ENCODE measurements around the gene ADRM1.

Gene ADRM1

DNA sequence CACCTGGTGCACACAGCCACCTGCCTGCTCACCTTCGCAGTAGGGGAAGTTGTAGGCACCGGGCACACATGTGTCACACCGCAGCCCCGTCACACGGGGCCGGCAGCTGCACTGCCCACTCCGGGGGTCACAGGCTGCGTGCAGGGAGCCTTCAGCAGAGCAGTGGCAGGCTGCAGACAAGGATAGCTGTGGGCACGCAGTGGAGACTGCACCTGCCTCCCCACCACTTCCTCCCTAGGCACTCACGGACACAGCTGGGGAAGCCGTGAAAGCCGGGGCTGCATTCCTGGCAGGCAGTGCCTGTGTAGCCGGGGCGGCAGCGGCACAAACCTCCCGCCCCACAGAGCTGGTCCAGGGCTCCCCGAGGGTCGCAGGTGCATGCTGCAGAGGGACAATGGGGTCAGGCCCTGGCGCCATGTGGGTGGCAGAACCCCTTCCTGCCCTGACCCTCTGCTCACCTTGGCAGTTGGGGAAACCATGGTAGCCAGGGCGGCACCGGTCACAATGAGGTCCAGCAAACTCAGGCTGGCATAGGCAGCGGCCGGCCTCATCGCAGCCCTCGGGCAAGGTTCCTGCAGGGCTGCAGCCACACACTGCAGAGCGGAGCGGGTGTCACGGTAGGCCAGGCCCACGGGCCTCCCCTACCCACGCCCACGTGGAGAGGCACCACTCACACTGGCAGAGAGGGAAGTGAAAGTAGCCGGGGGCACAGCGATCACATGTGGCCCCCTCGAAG, 34.9 kb downstream of the ADRM1 start:
- no peak for DNase-seq (ENCODE audit: low read depth)
- no peak overlapping the region for H3K4me3 ChIP-seq (ENCODE audit: low read depth, low read length)
- TF ChIP-seq, protein P1, sequence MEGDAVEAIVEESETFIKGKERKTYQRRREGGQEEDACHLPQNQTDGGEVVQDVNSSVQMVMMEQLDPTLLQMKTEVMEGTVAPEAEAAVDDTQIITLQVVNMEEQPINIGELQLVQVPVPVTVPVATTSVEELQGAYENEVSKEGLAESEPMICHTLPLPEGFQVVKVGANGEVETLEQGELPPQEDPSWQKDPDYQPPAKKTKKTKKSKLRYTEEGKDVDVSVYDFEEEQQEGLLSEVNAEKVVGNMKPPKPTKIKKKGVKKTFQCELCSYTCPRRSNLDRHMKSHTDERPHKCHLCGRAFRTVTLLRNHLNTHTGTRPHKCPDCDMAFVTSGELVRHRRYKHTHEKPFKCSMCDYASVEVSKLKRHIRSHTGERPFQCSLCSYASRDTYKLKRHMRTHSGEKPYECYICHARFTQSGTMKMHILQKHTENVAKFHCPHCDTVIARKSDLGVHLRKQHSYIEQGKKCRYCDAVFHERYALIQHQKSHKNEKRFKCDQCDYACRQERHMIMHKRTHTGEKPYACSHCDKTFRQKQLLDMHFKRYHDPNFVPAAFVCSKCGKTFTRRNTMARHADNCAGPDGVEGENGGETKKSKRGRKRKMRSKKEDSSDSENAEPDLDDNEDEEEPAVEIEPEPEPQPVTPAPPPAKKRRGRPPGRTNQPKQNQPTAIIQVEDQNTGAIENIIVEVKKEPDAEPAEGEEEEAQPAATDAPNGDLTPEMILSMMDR (IDR thresholded peaks at IDR 0.05; ENCODE audit: low read depth, low read length, missing control alignments) = no peak

DNA sequence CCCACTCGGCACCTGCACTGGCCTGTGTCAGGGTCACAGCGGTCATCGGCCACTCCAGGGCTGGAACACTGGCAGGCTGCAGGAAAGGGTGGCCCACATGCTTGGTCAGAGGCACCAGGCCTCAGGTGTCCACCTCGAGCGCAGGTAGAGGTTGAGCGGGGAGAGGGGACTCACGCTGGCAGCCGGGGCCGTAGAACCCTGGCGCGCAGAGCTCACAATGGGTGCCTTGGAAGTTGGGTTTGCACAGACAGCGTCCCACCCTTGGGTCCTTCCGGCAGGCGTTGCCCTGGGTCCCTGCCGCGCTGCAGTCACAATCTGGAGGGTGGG, 35.5 kb downstream of the ADRM1 start:
- DNase-seq (ENCODE audit: low read depth) = no peak
- TF ChIP-seq, protein P1 (IDR thresholded peaks at IDR 0.05; ENCODE audit: low read depth, low read length, missing control alignments) = no peak
- H3K4me3 ChIP-seq (ENCODE audit: low read depth, low read length) = no peak overlapping the region

DNA sequence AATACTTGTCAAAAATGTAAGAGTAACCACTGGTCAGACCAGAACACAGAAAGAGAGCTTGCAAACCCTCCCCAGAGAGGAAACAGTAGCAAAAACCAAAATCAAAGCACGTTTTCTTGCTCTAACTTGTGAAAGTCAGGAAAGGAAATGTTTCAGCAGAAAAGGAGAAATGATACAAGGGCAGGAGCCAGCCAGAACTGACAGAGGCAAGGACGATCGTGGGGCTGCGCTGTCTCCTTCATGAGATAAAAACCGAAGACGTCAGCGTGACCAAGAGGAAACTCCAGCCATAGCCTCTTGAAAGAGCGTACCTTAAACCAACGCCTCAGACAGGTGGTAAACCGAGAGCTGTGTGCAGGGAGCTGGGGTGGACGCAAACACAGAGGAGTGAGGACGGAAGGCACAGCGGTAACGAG, 36.9 kb downstream of the ADRM1 start:
- peak; percentile 93 for DNase-seq (ENCODE audit: low read depth)
- H3K4me3 ChIP-seq (ENCODE audit: low read depth, low read length) = peak overlapping the region; percentile 46
- TF ChIP-seq, protein P1 (IDR thresholded peaks at IDR 0.05; ENCODE audit: low read depth, low read length, missing control alignments) = no peak

DNA sequence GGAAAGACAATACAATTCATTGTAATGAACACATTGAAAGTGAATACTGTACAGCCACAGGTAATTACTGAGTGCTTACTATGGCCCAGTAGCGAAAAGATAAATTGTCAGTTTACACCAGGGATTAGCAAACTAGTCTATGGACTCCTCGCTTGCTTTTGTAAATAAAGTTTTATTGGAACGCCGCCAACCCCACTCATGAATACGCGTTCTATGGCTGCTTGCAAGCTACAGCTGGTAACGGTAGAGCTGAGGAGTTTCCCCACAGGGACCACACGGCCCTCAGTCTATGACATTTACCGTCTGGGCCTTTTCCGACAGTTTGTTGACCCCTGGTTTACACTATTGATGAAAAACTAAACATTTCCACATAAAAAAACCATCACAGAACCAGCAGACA, 40.1 kb downstream of the ADRM1 start:
- DNase-seq (ENCODE audit: low read depth) = no peak
- no peak overlapping the region for H3K4me3 ChIP-seq (ENCODE audit: low read depth, low read length)
- TF ChIP-seq, protein P1 (IDR thresholded peaks at IDR 0.05; ENCODE audit: low read depth, low read length, missing control alignments) = no peak

DNA sequence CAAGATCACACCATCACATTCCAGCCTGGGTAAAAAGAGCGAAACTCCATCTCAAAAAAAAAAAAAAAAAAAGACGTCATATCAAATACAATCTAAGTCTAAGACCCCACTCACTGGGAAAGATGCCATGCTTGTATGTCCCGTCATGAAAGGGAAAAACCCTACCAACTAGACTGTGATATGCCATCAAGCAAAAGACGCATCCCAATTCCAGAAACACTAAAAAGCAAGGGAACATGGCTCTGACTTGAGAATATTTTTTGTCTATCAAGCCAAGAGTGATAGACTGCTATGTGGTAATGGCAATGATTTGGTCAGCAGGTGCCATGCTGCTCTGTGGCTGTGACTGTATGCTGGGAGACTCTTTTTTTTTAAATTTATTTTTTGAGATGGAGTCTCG, 41.3 kb downstream of the ADRM1 start:
- TF ChIP-seq, protein P1 (IDR thresholded peaks at IDR 0.05; ENCODE audit: low read depth, low read length, missing control alignments) = no peak
- no peak for DNase-seq (ENCODE audit: low read depth)
- H3K4me3 ChIP-seq (ENCODE audit: low read depth, low read length) = no peak overlapping the region

DNA sequence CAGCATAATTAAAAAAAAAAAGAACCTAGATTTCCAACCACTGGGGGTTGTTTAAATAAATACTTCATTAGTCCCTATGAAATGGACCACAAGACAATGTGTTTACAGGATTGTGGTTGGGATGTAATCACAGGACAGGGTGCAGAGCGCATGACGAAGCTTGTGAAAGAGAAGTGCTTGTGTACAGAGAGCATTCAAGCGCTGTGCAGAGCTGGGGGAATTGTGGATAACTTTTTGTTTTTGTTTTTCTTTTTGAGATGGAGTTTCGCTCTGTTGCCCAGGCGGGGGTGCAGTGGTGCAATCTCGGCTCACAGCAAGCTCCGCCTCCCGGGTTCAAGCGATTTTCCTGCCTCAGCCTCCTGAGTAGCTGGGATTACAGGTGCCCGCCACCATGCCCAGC, 42.0 kb downstream of the ADRM1 start:
- DNase-seq (ENCODE audit: low read depth) = no peak
- H3K4me3 ChIP-seq (ENCODE audit: low read depth, low read length) = no peak overlapping the region

More for the DNA sequence above, 42.0 kb downstream of the ADRM1 start:
- TF ChIP-seq, protein P1 (IDR thresholded peaks at IDR 0.05; ENCODE audit: low read depth, low read length, missing control alignments) = no peak

Data from GM12864 (cell line).